ENCODE measurements around the gene PYROXD2. TPM values are rescaled to one million over a fixed set of nuclear protein-coding genes. Genes with fewer than 3 reads are reported as not detected.

Gene PYROXD2
- polyA plus RNA-seq, 1 donor from 2014 or later: 0.11 TPM

GRCh38 chr10:98445200-98445812, 30.3 kb upstream of the PYROXD2 start:
- Histone ChIP-seq H3K4me2 (ENCODE audit: low read length) (no peak overlapping the region), H2AFZ (ENCODE audit: low read depth, low read length) (no peak overlapping the region), H3K27ac (ENCODE audit: low read length) (no peak overlapping the region), H3K9me2 (ENCODE audit: insufficient read depth, low read length) (no peaks in the 10 kb centered on the region), H4K20me1 (ENCODE audit: insufficient read depth) (no peaks in the 10 kb centered on the region), H3K36me3 (ENCODE audit: insufficient read depth, low read length) (no peaks in the 10 kb centered on the region), H3K9me3 (ENCODE audit: low read length) (no peaks in the 10 kb centered on the region), H3K27me3 (ENCODE audit: insufficient read depth, low read depth, low read length) (no peaks in the 10 kb centered on the region), H3F3A (ENCODE audit: insufficient read depth, low read length, poor library complexity, severe bottlenecking) (no peaks in the 10 kb centered on the region), H3K4me3 (ENCODE audit: low read length) (no peak overlapping the region), H3K79me2 (replicated peaks; ENCODE audit: insufficient read depth, low read length) (no peaks in the 10 kb centered on the region), H3K9ac (ENCODE audit: low read length) (no peak overlapping the region)
- TF ChIP-seq RAD21 (conservative IDR thresholded peaks at IDR 0.05) (no peak), EP300 (conservative IDR thresholded peaks at IDR 0.05; ENCODE audit: poor library complexity, severe bottlenecking) (no peak), REST (IDR thresholded peaks at IDR 0.05; ENCODE audit: borderline replicate concordance) (no peak), CTCF (IDR thresholded peaks at IDR 0.05; ENCODE audit: poor library complexity, severe bottlenecking) (no peak), SMC3 (conservative IDR thresholded peaks at IDR 0.05; ENCODE audit: poor library complexity) (no peak), EZH2 (IDR thresholded peaks at IDR 0.05; ENCODE audit: borderline replicate concordance, insufficient read depth, low read length, poor library complexity, severe bottlenecking) (no peak), POLR2AphosphoS5 (IDR thresholded peaks at IDR 0.05) (no peak), MXI1 (conservative IDR thresholded peaks at IDR 0.05; ENCODE audit: poor library complexity, severe bottlenecking) (no peak), TAF1 (IDR thresholded peaks at IDR 0.05; ENCODE audit: low read depth) (no peak)

- no peaks in the 10 kb centered on the region for H3K36me3 ChIP-seq (ENCODE audit: insufficient read depth, low read length)
These were observed 29.5 kb upstream of the PYROXD2 start for GRCh38 chr10:98444314-98445006.

More at GRCh38 chr10:98444314-98445006, 29.5 kb upstream of the PYROXD2 start:
- H3K9ac ChIP-seq (ENCODE audit: low read length): no peak overlapping the region
- H3K4me3 ChIP-seq (ENCODE audit: low read length): no peak overlapping the region
- H3K27ac ChIP-seq (ENCODE audit: low read length): no peak overlapping the region
- no peaks in the 10 kb centered on the region for H3K79me2 ChIP-seq (replicated peaks; ENCODE audit: insufficient read depth, low read length)
- no peaks in the 10 kb centered on the region for H4K20me1 ChIP-seq (ENCODE audit: insufficient read depth)
- TF ChIP-seq RAD21 (conservative IDR thresholded peaks at IDR 0.05): no peak
- TF ChIP-seq EZH2 (IDR thresholded peaks at IDR 0.05; ENCODE audit: borderline replicate concordance, insufficient read depth, low read length, poor library complexity, severe bottlenecking): no peak
- no peak for TF ChIP-seq TAF1 (IDR thresholded peaks at IDR 0.05; ENCODE audit: low read depth)
- TF ChIP-seq CTCF (IDR thresholded peaks at IDR 0.05; ENCODE audit: poor library complexity, severe bottlenecking): no peak
- no peak for TF ChIP-seq POLR2AphosphoS5 (IDR thresholded peaks at IDR 0.05)
- TF ChIP-seq EP300 (conservative IDR thresholded peaks at IDR 0.05; ENCODE audit: poor library complexity, severe bottlenecking): no peak
- TF ChIP-seq SMC3 (conservative IDR thresholded peaks at IDR 0.05; ENCODE audit: poor library complexity): no peak
- TF ChIP-seq MXI1 (conservative IDR thresholded peaks at IDR 0.05; ENCODE audit: poor library complexity, severe bottlenecking): no peak
- H3K4me2 ChIP-seq (ENCODE audit: low read length): no peak overlapping the region
- H2AFZ ChIP-seq (ENCODE audit: low read depth, low read length): no peak overlapping the region
- no peaks in the 10 kb centered on the region for H3K27me3 ChIP-seq (ENCODE audit: insufficient read depth, low read depth, low read length)
- no peaks in the 10 kb centered on the region for H3K9me2 ChIP-seq (ENCODE audit: insufficient read depth, low read length)
- H3F3A ChIP-seq (ENCODE audit: insufficient read depth, low read length, poor library complexity, severe bottlenecking): no peaks in the 10 kb centered on the region
- H3K9me3 ChIP-seq (ENCODE audit: low read length): no peaks in the 10 kb centered on the region

Measured in neural cell (in vitro differentiated cells).